PC-3 (cell line): ENCODE data around the gene SYMPK.

Experiments used
- EZH2phosphoT487 ChIP-seq: fragments of 300-600 bp; sonication (generic); IDR thresholded peaks from 2 replicates; pipeline ENCODE4 v1.6.1; 2018; ENCODE audit warnings: mild to moderate bottlenecking, antibody characterized with exemption, low read length, borderline replicate concordance
- TF ChIP-seq, protein P1 (sequence below): fragments of 300-600 bp; sonication (generic); conservative IDR thresholded peaks from 2 replicates; pipeline ENCODE4 v1.5.1; 2017; ENCODE audit warnings: antibody characterized with exemption, low read depth, mild to moderate bottlenecking, low read length

- TF ChIP-seq, protein P1, sequence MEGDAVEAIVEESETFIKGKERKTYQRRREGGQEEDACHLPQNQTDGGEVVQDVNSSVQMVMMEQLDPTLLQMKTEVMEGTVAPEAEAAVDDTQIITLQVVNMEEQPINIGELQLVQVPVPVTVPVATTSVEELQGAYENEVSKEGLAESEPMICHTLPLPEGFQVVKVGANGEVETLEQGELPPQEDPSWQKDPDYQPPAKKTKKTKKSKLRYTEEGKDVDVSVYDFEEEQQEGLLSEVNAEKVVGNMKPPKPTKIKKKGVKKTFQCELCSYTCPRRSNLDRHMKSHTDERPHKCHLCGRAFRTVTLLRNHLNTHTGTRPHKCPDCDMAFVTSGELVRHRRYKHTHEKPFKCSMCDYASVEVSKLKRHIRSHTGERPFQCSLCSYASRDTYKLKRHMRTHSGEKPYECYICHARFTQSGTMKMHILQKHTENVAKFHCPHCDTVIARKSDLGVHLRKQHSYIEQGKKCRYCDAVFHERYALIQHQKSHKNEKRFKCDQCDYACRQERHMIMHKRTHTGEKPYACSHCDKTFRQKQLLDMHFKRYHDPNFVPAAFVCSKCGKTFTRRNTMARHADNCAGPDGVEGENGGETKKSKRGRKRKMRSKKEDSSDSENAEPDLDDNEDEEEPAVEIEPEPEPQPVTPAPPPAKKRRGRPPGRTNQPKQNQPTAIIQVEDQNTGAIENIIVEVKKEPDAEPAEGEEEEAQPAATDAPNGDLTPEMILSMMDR, result no peak
- TF ChIP-seq EZH2phosphoT487, result no peak
These were observed 26.4 kb upstream of the SYMPK start for GRCh38 chr19:45889210-45889885.
